ENCODE results near the gene MAPK6.

The MAPK6 gene

GRCh38 chr15:52020221-52021085, 1.4 kb downstream of the MAPK6 start:
- peak overlapping the region; percentile 66 for H3K4me3 ChIP-seq (ENCODE audit: low read depth, low read length)
- ChIA-PET POLR2A (interaction anchor here (0.6 to 1.9 kb wide), 5 partner anchors 49 to 690 kb away, joined by 3 to 6 read pairs (median 3); partner anchors contain the start of gene LEO1), CTCF (interaction anchor here (0.8 to 1.7 kb wide), 5 partner anchors 14 to 207 kb away, joined by 3 to 10 read pairs (median 4); partner anchors contain the start of gene LEO1)
- no peak for TF ChIP-seq CTCF (IDR thresholded peaks at IDR 0.05; ENCODE audit: insufficient read depth, low read length, missing control alignments)
- no peak for DNase-seq (ENCODE audit: low read depth, low spot score)

GRCh38 chr15:52021128-52021671, 2.2 kb downstream of the MAPK6 start:
- DNase-seq (ENCODE audit: low read depth, low spot score), result peak; percentile 70
- TF ChIP-seq CTCF (IDR thresholded peaks at IDR 0.05; ENCODE audit: insufficient read depth, low read length, missing control alignments), result no peak
- ChIA-PET POLR2A (interaction anchor here (1.9 kb wide), 1 partner anchor 73 kb away, joined by 6 read pairs; no protein-coding TSS in a partner anchor), CTCF (interaction anchor here (1.7 kb wide), 1 partner anchor 117 kb away, joined by 10 read pairs; no protein-coding TSS in a partner anchor)
- peak overlapping the region; percentile 66 for H3K4me3 ChIP-seq (ENCODE audit: low read depth, low read length)

- ChIA-PET POLR2A (no interaction called here), CTCF (interaction anchor here (1.2 to 1.3 kb wide), 2 partner anchors 33 to 205 kb away, joined by 3 read pairs; no protein-coding TSS in a partner anchor)
- H3K4me3 ChIP-seq (ENCODE audit: low read depth, low read length), result peak overlapping the region; percentile 42
- no peak for DNase-seq (ENCODE audit: low read depth, low spot score)
- no peak for TF ChIP-seq CTCF (IDR thresholded peaks at IDR 0.05; ENCODE audit: insufficient read depth, low read length, missing control alignments)
These were observed 3.0 kb downstream of the MAPK6 start for GRCh38 chr15:52021892-52022540.

GRCh38 chr15:52023169-52023922, 4.3 kb downstream of the MAPK6 start:
- ChIA-PET CTCF (interaction anchor here (1.2 to 1.3 kb wide), 2 partner anchors 32 to 204 kb away, joined by 3 read pairs; no protein-coding TSS in a partner anchor), POLR2A (no interaction called here)
- no peak for TF ChIP-seq CTCF (IDR thresholded peaks at IDR 0.05; ENCODE audit: insufficient read depth, low read length, missing control alignments)
- no peak for DNase-seq (ENCODE audit: low read depth, low spot score)
- H3K4me3 ChIP-seq (ENCODE audit: low read depth, low read length), result no peak overlapping the region

GRCh38 chr15:52028431-52029093, 9.5 kb downstream of the MAPK6 start:
- TF ChIP-seq CTCF (IDR thresholded peaks at IDR 0.05; ENCODE audit: insufficient read depth, low read length, missing control alignments), result no peak
- no peak overlapping the region for H3K4me3 ChIP-seq (ENCODE audit: low read depth, low read length)
- ChIA-PET CTCF (interaction anchor here (0.6 kb wide), 1 partner anchor 381 kb away, joined by 3 read pairs; no protein-coding TSS in a partner anchor), POLR2A (no interaction called here)
- no peak for DNase-seq (ENCODE audit: low read depth, low spot score)

All from AG04449 (cell line).